Gastroesophageal sphincter (tissue), 4 donors: ENCODE measurements around the gene TMEM87A. TPM values are rescaled to one million over a fixed set of nuclear protein-coding genes. Genes with fewer than 3 reads are reported as not detected.

ENCODE experiments used
- ATAC-seq: fragments of 150-250 bp; one replicate; pipeline ENCODE4 v1.9.1; 2016; ENCODE audit warnings: mild to moderate bottlenecking, moderate library complexity
- H3K27ac ChIP-seq, 4 donors: fragments of 200-600 bp; sonication (generic) in 3 of 4; 1 replicate in 3 of 4; 2 replicates in 1 of 4; pipeline ENCODE4 v1.5.1; 2016 to 2019
- H3K27me3 ChIP-seq: fragments of 200-600 bp; sonication (generic); one replicate; pipeline ENCODE4 v1.5.1; 2019
- H3K36me3 ChIP-seq, 2 donors: fragments of 200-600 bp; sonication (generic); one replicate each; pipeline ENCODE4 v1.5.1; 2019; ENCODE audit warnings: control low read depth in 1 of 2
- H3K4me1 ChIP-seq, 3 donors: fragments of 200-600 bp; sonication (generic); 1 replicate in 2 of 3; 2 replicates in 1 of 3; pipeline ENCODE4 v1.5.1; 2016 to 2019; ENCODE audit warnings: control low read depth in 2 of 3
- H3K4me3 ChIP-seq, 2 donors: fragments of 200-600 bp; sonication (generic); one replicate each; pipeline ENCODE4 v1.5.1; 2019; ENCODE audit warnings: mild to moderate bottlenecking in 1 of 2, moderate library complexity in 1 of 2
- H3K9me3 ChIP-seq, 3 donors: fragments of 200-600 bp; sonication (generic); one replicate each; pipeline ENCODE4 v1.5.1; 2017 to 2019; ENCODE audit warnings: control low read depth in 2 of 3
- EP300 ChIP-seq: sonication (generic); formaldehyde crosslinking; IDR thresholded peaks from one replicate; pipeline ENCODE4 v1.6.1; 2017; ENCODE audit warnings: antibody characterized with exemption, mild to moderate bottlenecking
- POLR2A ChIP-seq, 2 donors: fragments of 450-650 bp; IDR thresholded peaks; one replicate each; pipeline ENCODE4 v1.6.1; 2017; ENCODE audit warnings: antibody characterized with exemption in 2 of 2, mild to moderate bottlenecking in 2 of 2, moderate library complexity in 1 of 2
- POLR2AphosphoS5 ChIP-seq: sonication (generic); formaldehyde crosslinking; IDR thresholded peaks from one replicate; pipeline ENCODE4 v1.6.1; 2017; ENCODE audit warnings: antibody characterized with exemption
- WGBS, 2 donors: methylation state at CpG; one replicate each; pipeline ENCODE4 v1.1.5; 2018; ENCODE audit warnings: low coverage in 1 of 2; 5-methylcytosine and 5-hydroxymethylcytosine counted together
- total RNA-seq, 4 donors: library from RNA; depleted of rRNA; stranded (reverse); fragments of >200 nt; gene quantifications; one replicate each; pipeline ENCODE4 v1.1.0, GENCODE V29; 2016
- TF ChIP-seq, protein P1 (sequence below), 4 experiments: fragments of 200-600 bp in 2 of 4; fragments of 450-650 bp in 2 of 4; sonication (generic) in 1 of 4; IDR thresholded peaks; one replicate each; pipeline ENCODE4 v1.5.1; 2017 to 2019; ENCODE audit warnings: antibody characterized with exemption in 4 of 4, mild to moderate bottlenecking in 2 of 4, moderate library complexity in 2 of 4

The TMEM87A gene
- total RNA-seq, 4 donors from 2014 or later: 49.7 to 70.0 (median 65.9) TPM

DNA sequence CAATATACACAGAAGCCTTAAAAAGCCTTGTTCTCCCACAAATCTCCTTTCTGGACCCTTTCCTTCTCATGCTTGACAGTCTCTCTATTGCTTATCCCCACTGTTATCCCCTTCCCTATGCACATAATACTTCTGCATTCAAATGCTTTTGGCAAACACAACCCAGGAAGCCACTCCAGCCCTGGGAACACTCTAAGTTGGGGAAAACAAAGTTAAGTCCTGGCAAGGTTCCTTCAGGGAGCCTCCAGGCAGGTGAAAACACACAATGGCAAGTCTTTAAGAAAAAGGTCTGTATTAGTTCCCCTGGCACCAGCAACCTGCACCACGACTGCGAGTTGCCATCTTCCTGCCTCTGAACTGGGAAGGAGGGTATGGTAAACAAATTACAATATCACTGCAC lies 19.9 kb downstream of the TMEM87A start:
- ATAC-seq: no peak
- Histone ChIP-seq H3K27me3 (no peaks in the 10 kb centered on the region), H3K27ac (no peak overlapping the region), H3K4me1 (no peaks in the 10 kb centered on the region), H3K9me3 (no peaks in the 10 kb centered on the region), H3K4me3 (no peak overlapping the region), H3K36me3 (peaks cover 0 to 59% of the 10 kb centered on the region in 2 donors)
- TF ChIP-seq POLR2AphosphoS5 (no peak), EP300 (no peak), POLR2A (IDR thresholded peaks at IDR 0.05) (no peak)
- TF ChIP-seq, protein P1, sequence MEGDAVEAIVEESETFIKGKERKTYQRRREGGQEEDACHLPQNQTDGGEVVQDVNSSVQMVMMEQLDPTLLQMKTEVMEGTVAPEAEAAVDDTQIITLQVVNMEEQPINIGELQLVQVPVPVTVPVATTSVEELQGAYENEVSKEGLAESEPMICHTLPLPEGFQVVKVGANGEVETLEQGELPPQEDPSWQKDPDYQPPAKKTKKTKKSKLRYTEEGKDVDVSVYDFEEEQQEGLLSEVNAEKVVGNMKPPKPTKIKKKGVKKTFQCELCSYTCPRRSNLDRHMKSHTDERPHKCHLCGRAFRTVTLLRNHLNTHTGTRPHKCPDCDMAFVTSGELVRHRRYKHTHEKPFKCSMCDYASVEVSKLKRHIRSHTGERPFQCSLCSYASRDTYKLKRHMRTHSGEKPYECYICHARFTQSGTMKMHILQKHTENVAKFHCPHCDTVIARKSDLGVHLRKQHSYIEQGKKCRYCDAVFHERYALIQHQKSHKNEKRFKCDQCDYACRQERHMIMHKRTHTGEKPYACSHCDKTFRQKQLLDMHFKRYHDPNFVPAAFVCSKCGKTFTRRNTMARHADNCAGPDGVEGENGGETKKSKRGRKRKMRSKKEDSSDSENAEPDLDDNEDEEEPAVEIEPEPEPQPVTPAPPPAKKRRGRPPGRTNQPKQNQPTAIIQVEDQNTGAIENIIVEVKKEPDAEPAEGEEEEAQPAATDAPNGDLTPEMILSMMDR (IDR thresholded peaks at IDR 0.05): no peak
- 91 to 100% methylated on average over 2 of the region's 2 CpGs for WGBS, 2 donors

DNA sequence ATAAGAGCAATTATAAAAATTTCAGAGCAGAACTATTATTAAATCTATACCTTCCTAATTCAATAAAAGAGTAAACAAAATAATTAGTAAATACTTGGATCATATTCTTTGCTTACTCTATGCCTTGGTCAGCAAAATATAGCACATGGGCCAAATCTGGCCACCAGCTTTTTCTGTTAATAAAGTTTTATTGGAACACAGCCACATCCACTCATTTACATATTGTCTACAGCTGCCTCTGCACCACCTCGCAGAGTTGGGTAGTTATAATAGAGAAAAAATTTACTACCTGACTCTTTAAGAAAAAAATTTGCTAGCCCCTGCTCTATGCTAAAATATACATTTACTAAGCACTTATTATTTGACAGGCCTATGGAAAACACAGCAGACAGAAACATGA lies 32.4 kb downstream of the TMEM87A start:
- no peaks in the 10 kb centered on the region for H3K4me1 ChIP-seq
- TF ChIP-seq POLR2A (IDR thresholded peaks at IDR 0.05) (no peak), POLR2AphosphoS5 (no peak), EP300 (no peak)
- TF ChIP-seq, protein P1 (IDR thresholded peaks at IDR 0.05): no peak
- no peaks in the 10 kb centered on the region for H3K27me3 ChIP-seq
- no peak for ATAC-seq
- H3K27ac ChIP-seq: no peak overlapping the region
- WGBS, 2 donors: 94 to 100% methylated on average over 1 of the region's 1 CpG
- H3K9me3 ChIP-seq: no peaks in the 10 kb centered on the region
- H3K4me3 ChIP-seq: no peak overlapping the region
- peaks cover 0 to 70% of the 10 kb centered on the region in 2 donors for H3K36me3 ChIP-seq

DNA sequence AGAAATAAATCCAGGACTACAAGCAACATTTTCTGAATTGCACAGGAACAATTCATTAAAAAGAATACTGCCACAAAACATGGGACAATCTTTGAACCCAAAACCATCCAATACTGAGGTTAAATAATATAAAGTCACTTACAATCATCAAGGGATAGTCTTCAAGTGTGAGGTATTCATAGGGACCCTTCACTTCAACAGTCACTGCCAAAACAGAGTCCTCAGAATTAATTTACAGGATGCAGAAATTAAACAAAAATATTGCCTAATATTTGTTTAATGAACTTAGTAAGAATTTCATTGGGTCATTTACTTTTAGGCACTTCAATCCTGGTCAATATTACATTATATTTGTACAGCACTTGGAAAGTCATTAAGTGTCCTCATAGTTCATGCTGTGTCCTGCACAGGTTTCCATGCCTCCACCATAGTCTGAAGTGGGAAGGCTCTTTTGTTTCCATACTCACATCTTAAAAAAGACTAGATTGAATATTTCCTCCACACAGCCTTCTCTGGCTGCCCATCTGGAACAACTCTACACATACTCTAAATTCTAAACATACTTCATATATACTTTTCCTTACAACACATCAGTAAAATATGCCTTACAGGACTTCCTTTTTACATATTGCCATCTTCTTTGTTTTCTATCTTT lies 33.6 kb downstream of the TMEM87A start:
- no peak for ATAC-seq
- TF ChIP-seq EP300: no peak
- TF ChIP-seq POLR2AphosphoS5: no peak
- TF ChIP-seq POLR2A (IDR thresholded peaks at IDR 0.05): no peak
- TF ChIP-seq, protein P1 (IDR thresholded peaks at IDR 0.05): no peak
- Histone ChIP-seq H3K27ac (no peak overlapping the region), H3K36me3 (peaks cover 0 to 82% of the 10 kb centered on the region in 2 donors), H3K4me1 (no peaks in the 10 kb centered on the region), H3K9me3 (no peaks in the 10 kb centered on the region), H3K27me3 (no peaks in the 10 kb centered on the region), H3K4me3 (no peak overlapping the region)

DNA sequence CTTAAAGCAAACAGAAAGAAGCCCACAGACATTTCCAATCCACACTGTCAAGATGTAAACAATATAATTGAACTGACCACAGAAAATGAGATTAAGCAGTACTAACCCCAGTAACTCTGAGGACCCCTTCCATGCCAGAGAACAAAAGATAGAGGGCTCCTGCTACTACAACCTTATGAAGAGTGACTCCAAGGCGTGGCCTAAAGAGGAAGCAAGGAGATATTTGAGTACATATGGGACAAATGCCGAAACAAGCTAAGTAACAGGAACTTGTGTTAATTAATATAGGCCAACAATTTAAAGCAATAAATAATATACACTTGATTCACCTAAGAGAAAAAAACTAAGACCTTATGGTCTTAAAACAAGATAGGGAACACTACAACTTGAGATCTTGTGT lies 40.1 kb downstream of the TMEM87A start:
- TF ChIP-seq, protein P1 (IDR thresholded peaks at IDR 0.05): no peak
- TF ChIP-seq POLR2AphosphoS5 (no peak), EP300 (no peak), POLR2A (IDR thresholded peaks at IDR 0.05) (no peak)
- H3K27ac ChIP-seq: no peak overlapping the region
- H3K27me3 ChIP-seq: no peaks in the 10 kb centered on the region
- H3K4me1 ChIP-seq: no peaks in the 10 kb centered on the region
- H3K4me3 ChIP-seq: no peak overlapping the region
- WGBS, 2 donors: 84 to 92% methylated on average over 2 of the region's 2 CpGs
- no peak for ATAC-seq
- peaks cover 0 to 99% of the 10 kb centered on the region in 2 donors for H3K36me3 ChIP-seq
- no peaks in the 10 kb centered on the region for H3K9me3 ChIP-seq

DNA sequence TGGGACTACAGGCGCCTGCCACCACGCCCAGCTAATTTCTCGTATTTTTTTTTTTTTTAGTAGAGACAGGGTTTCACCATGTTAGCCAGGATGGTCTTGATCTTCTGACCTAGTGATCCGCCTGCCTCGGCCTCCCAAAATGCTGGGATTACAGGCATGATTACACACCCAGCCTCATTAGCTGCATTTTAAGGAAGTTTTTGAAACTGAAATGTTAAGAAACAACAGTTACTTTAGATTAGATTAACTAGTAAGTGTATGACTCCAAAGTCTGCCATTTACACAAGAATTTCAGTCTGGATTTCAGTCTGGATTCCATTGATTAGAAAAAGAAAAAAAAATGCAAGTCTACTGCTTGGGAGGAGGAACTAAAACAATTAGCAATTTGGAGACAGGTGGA lies 40.6 kb downstream of the TMEM87A start:
- Histone ChIP-seq H3K27me3 (no peaks in the 10 kb centered on the region), H3K4me3 (no peak overlapping the region), H3K4me1 (no peaks in the 10 kb centered on the region), H3K9me3 (no peaks in the 10 kb centered on the region), H3K36me3 (peaks cover 0 to 99% of the 10 kb centered on the region in 2 donors), H3K27ac (no peak overlapping the region)
- WGBS, 2 donors: 72 to 78% methylated on average over 4 to 5 of the region's 5 CpGs
- TF ChIP-seq EP300 (no peak), POLR2A (IDR thresholded peaks at IDR 0.05) (no peak), POLR2AphosphoS5 (no peak)
- TF ChIP-seq, protein P1 (IDR thresholded peaks at IDR 0.05): no peak
- no peak for ATAC-seq
